ENCODE results near the gene GC. TPM values are rescaled to one million over a fixed set of nuclear protein-coding genes. Genes with fewer than 3 reads are reported as not detected.
"Not testable (repeated sequence)": the region's sequence is repeated elsewhere in the genome, so short reads cannot be mapped to it uniquely, and the experiment has no call there.

The GC gene
- total RNA-seq, 1 donor, result not detected

DNA sequence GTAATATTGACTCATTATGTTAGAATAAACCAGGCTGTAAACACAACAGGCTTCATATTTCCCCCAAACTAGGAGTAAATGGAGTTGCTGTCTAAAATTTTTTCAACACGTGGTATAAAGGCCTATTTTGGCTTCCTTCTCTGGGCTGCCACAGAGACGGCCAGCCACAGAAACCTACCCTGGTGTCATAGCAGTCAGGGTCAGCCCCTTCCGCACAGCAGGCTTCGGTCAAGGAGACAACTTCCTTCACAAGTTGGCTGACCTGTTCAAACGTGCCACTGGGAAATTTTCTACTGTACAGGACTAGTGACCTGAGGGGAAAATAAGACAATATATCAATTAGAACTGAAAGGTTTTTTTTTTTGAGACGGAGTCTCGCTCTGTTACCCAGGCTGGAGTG is 15.8 kb downstream of the GC start:
- no peak overlapping the region for H3K4me3 ChIP-seq (ENCODE audit: low read depth, low read length)
- no peak for DNase-seq (ENCODE audit: low read depth)
- TF ChIP-seq, protein P1, sequence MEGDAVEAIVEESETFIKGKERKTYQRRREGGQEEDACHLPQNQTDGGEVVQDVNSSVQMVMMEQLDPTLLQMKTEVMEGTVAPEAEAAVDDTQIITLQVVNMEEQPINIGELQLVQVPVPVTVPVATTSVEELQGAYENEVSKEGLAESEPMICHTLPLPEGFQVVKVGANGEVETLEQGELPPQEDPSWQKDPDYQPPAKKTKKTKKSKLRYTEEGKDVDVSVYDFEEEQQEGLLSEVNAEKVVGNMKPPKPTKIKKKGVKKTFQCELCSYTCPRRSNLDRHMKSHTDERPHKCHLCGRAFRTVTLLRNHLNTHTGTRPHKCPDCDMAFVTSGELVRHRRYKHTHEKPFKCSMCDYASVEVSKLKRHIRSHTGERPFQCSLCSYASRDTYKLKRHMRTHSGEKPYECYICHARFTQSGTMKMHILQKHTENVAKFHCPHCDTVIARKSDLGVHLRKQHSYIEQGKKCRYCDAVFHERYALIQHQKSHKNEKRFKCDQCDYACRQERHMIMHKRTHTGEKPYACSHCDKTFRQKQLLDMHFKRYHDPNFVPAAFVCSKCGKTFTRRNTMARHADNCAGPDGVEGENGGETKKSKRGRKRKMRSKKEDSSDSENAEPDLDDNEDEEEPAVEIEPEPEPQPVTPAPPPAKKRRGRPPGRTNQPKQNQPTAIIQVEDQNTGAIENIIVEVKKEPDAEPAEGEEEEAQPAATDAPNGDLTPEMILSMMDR (IDR thresholded peaks at IDR 0.05; ENCODE audit: insufficient read depth, low read length), result no peak

DNA sequence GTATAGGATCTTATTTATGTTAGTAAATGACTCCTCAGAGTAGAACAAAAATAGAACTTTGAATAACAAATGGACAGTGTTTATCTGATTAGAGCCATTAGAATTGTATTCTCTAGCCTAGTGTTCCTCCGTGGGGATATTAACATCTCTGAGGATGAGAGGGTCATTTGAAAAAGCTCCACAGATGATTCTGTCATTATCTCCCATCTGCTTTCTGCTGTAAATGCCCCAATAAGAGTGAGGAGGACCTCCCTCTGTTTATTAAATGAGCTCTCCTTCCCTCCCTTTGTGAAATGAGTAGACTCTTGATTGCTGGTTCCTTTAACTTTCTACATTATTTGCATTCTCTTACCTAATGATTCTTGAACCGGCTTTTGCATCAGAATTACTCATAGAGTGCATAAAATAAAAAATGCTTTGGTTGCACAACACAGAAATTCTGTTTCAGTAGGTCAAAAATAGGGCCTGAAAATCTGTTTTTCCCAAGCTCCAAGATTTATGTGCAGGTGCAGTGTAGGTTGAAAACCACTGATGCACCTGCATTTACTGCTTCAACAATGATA is 18.0 kb downstream of the GC start:
- no peak overlapping the region for H3K4me3 ChIP-seq (ENCODE audit: low read depth, low read length)
- no peak for DNase-seq (ENCODE audit: low read depth)
- TF ChIP-seq, protein P1 (IDR thresholded peaks at IDR 0.05; ENCODE audit: insufficient read depth, low read length), result no peak

DNA sequence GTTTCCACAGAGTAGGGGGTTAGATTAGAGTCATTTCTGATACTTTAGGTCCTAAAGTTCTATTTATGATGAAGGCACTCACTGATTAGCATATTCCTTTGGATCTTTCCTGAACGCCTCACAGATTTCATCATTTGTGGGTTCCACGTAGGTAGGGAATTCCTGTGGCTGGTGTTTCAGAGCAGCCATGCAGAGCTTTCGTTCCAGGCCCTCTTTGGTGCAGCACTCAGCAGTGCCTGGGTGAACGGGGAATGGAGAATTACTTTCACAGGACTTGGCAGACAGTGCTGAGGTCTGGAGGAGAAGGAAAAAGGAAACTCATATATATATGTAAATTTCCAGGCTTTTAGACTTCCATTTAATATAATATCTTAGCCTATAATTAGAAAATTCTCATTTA is 18.5 kb downstream of the GC start:
- no peak overlapping the region for H3K4me3 ChIP-seq (ENCODE audit: low read depth, low read length)
- peak; percentile 26 for DNase-seq (ENCODE audit: low read depth)
- TF ChIP-seq, protein P1 (IDR thresholded peaks at IDR 0.05; ENCODE audit: insufficient read depth, low read length), result no peak

DNA sequence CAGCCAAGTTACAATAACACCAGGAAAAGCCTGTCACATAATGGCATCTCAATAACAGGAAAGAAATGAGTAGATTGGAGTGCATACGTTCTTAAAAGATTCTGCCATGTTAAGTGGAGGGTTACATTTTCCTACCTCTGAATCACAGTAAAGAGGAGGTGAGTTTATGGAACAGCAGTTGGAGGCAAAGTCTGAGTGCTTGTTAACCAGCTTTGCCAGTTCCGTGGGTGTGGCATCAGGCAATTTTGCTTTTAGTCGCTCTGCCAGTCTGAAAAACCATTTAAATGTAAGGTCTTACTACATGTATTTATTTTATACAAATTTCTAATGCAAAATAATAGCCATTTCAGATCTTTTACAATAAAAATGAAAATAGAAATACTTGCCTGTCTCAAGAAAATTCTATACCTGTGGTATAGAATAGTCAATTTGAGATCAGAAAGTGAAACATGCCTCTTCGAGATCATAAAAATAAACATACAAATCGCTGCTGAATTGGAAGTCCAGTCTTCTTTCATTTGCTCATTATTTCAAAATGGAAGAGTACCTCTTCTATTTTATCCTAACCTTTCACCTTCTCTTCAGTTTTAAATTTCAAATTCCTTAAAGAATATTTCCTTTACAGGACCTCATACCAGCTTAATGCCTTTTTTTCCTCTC is 31.4 kb downstream of the GC start:
- no peak overlapping the region for H3K4me3 ChIP-seq (ENCODE audit: low read depth, low read length)
- TF ChIP-seq, protein P1 (IDR thresholded peaks at IDR 0.05; ENCODE audit: insufficient read depth, low read length), result no peak
- no peak for DNase-seq (ENCODE audit: low read depth)

DNA sequence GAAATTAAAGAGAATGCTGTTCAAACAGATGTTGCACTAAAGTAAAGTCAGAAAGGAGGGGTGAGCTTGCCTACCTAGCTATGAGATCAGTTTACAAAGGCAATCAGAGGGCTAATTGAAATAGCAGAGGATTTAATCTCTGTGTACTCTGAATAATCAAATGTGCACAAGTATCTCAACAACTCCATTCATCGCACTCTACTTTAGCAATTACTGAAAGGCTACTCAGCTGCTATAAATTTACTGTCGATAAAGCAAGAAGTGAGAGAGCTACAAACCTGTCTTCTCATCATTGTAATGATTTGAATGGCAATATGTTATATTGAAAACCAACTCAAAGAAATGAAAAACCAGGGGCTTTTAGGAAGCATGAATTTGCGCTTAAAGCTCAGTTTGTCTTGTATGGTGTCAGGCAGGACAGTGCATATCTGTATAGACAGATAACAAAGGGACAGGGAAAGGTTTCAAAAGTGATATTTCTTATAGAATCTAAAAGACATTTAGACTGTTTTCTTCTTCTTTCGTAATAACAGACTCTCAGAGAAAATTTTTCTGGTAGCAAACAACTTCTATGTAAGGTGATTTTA is 34.8 kb downstream of the GC start:
- no peak for DNase-seq (ENCODE audit: low read depth)
- TF ChIP-seq, protein P1 (IDR thresholded peaks at IDR 0.05; ENCODE audit: insufficient read depth, low read length), result no peak
- H3K4me3 ChIP-seq (ENCODE audit: low read depth, low read length), result no peak overlapping the region

DNA sequence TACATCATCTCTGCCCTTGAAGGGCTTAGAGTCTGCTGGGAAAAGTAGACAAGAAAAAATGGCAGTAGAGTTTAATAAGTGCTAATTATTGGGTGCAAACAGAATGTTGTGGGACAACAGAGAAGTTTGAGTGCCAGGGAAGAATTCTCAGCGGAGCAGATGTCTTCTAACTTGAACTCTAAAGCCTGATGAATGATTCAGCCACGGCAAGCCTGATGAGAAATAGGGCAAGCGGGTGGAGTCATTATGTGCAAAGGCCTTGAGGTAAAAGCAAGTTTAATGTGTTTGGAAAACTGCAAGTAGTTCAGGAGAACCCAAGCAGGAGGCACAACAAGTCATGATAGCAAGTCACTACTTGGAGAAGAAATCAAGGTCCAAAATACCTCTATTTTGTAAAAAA is 37.5 kb downstream of the GC start:
- no peak for DNase-seq (ENCODE audit: low read depth)
- TF ChIP-seq, protein P1 (IDR thresholded peaks at IDR 0.05; ENCODE audit: insufficient read depth, low read length), result no peak
- H3K4me3 ChIP-seq (ENCODE audit: low read depth, low read length), result no peak overlapping the region

DNA sequence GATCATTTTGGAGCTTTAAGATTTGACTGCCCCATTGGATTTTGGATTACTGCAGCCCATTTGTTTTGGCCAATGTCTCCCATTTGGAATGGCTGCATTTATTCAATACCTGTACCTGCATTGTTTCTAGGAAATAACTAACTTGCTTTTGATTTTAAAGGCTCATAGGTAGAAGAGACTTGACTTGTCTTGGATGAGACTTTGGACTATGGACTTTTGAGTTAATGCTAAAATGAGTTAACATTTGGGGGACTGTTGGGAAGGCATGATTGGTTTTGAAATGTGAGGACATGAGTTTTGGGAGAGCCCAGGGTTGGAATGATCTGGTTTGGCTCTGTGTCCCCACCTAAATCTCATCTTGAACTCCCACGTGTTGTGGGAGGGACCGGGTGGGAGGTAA is 45.1 kb downstream of the GC start:
- not testable (repeated sequence) for DNase-seq (ENCODE audit: low read depth); H3K4me3 ChIP-seq (ENCODE audit: low read depth, low read length)
